SK-N-DZ (cell line): ENCODE results near the gene PRKN.
A peak's percentile ranks its signal among the peaks of the same experiment; 100 is the strongest.

Experiments used
- DNase-seq: peaks from one replicate; pipeline ENCODE4 v3.0.0-alpha.2; 2015; ENCODE audit warnings: low spot score

Gene PRKN

DNA sequence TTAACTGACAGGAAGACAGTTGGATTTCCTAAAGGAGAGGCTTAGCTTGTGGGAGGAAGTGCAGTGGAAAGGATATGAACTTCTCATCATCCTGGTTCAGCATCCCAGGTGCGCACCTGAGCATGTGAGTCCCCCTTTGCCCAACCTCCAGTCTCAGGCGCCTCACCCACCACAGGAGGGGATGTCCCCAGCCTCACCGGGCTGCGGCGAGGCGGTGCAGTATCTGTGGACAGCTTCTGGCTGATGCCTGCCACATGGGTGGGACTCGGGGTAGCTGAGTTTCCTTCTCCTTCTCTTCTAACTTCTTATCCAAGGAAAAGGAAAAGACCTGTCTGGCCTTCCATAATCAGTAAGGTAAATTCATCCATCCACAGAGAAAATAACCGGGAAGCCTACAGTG is 914.4 kb downstream of the PRKN start:
- no peak for DNase-seq

DNA sequence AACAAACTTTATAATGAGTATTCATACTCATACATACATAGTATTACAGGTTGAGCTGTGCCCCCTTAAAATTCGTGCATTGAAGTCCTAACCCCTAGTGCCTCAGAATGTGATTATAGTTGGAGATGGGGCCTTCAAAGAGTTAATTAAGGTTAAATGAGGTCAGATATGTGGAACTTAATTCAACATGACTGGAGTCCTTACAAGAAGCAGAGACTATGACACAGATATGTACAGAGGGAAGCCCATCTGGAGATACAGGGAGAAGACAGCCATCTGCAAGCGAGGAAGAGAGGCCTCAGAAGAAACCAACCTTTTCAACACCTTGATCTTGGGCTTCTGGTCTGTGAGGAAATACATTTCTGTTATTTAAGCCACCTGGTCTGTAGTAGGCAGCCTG is 917.6 kb downstream of the PRKN start:
- peak; percentile 91 for DNase-seq

DNA sequence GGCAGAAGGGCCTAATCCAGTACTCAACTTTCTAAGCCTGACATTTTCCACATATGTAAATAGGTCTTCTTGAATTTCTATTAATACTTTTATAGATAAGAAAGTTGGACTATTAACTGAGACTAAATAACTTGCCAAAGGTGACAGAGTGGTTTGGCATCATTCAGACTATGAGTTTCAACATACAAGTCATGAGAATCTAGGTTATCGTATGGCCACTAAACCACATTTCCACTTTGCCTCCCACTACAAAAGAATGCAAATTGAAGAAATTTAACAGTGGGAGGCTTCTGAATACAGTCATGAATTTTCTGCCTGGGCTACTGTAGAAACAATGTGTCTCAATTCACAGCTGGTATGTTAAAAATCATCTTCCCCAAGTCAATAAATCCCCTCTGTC is 922.7 kb downstream of the PRKN start:
- DNase-seq = no peak

DNA sequence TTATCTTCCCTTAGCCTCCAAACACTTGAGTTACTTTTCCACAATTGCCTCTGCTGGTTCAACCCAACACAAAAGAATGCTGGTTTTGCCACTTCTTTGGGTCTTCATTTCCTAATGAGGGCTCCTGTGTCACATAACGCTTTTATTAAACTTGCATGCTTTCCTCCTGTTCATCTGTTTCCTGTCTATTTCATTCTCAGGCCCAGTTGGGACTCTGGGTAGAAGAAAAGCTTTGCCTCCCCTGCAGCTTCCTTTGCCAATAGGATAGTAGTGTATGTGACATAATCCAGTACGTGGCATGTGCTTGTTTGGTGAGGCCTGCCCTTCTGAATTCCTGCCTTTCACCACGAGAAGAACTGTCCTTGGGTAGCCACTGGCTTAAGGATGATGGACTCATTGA is 924.4 kb downstream of the PRKN start:
- DNase-seq = no peak

DNA sequence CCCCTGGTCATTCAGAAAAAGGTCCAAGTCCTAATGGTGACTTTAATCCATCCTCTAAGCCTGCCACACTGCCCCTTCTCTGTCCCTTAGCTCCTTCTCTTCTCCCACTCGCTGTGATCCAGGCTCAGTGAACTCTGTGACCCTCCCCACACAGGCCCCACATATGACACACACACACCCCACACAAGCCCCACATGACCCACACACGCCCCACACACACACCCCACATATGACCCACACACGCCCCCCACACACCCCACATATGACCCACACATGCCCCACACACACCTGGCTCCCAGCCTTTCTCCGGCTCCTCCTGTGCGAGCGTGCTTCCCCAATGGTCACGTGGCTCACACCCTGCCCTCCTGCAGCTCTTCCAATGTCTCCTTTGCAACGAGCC is 925.3 kb downstream of the PRKN start:
- no peak for DNase-seq

DNA sequence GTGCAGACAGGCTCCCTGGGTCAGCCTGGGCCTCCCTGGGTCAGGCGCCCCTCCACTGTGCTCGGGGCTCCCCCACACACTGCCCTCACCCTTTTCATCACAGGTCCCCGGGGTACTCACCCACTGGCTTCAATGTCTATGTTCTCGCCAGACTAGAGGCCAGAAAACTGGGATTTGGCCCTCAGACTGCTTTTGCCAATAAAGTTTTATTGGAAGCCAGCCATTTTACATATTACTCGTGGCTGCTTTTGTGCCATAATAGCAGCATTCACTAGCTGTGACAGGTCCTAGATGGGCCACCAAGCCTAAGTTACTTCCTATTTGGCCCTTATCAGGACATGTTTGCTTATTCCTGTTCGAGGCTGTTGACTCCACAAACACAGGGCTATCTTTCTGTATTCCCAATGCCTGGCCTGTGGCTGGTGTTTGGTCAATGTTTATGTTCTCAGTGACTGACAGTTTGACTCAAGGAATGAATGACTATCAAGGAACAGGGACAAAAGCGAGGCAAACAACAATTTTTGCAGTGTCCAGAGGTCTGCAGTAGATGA is 928.6 kb downstream of the PRKN start:
- DNase-seq = no peak

DNA sequence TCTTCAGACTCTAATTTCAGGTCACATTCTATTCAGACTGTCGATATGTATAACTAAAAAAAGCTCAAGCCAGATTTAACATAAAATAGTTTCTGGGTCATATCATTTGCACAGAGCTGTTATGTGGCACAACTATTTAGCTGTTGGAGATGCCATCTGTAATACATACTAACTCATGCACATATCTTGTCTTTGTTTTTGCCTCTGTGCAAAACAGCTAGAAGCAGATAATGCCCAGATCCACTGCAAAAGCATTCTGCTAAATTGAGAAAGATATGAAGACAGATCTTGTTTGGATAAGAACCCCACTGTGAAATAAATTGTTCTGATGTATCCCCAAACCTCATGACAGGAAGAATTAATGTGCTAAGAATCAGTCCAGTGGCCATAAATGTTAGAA is 930.9 kb downstream of the PRKN start:
- no peak for DNase-seq

DNA sequence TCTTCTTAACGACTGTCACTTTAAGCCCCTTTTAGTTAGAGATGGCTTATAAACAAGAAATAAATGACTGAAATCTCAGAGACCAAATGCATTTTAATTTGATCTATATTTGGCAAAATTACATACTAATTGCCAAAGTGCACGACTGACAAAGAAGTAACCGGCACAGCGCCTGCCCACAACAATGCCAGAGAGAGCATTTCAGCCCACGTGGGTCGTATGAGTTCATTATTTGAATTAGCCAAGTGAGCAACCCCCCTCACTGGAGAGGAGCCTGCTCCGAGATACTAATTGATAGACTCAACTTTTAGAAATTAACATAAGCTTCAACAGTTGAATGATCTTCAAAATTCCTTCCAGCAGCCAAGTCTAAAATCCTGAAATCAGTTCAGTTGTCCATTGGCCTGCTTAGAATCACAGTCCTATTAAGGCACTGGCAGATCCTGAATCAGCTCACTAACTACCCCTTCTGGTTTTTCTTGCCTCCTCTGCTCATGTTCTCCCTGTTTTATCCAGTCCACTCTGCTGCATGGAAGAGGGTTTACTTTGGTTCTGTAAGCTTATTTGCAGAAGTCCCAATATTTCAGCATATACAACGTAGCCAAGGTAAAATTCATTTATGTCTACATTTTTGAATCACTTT is 934.6 kb downstream of the PRKN start:
- no peak for DNase-seq

DNA sequence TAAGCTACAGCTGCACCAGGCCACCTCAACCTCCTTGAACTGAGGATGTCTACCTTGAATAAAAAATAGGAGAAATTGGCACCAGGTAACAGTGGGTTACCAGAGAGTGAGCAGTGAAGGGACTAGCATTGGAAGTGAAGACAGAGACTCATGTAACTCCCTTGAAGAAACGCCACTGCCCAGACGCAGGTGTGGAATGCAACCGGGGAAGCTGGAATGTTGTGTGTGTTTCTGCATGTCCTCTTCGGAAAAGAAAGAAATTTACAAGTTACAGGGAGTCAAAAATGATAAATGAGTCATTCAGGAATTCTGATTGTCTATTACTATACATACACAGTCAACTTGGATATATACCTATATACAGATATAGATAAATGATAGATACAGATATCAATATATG is 939.0 kb downstream of the PRKN start:
- DNase-seq = no peak

DNA sequence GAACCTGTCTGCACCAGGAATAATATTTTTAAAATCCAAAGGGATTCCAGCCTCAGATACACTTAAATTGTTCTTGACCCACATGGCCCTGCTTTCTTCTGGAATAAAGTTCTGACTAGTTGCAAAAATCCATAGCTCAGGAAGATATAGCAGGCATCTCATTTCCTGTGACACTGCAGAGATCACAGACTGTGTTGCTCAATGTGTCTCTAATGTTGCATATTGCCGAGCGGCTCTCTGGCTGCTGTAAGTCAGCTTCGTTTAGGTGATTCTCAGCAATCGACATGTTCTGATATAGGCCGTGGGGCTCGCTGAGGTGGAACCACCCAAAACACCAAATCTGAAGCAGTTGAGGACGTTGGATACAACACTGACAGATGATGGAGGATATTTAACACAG is 955.4 kb downstream of the PRKN start:
- no peak for DNase-seq

DNA sequence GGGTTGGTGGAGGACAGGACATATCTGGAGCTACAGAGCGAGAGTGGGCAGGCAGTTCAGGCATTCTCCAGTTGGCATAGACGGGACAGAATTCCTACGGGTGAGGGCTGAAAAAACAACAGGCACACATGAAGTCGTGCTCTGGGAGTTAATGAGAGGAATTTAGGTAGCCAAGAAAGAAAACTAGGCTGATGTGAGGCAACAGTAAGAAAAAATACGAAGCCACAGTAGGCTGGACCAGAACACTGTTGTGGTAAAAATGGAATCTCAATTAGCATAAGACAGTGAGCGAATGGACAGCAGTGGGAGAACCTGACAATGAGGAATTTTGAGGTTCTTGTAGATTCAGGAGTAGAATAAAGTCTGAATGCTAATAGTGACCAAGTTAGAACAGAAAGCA is 965.6 kb downstream of the PRKN start:
- no peak for DNase-seq

DNA sequence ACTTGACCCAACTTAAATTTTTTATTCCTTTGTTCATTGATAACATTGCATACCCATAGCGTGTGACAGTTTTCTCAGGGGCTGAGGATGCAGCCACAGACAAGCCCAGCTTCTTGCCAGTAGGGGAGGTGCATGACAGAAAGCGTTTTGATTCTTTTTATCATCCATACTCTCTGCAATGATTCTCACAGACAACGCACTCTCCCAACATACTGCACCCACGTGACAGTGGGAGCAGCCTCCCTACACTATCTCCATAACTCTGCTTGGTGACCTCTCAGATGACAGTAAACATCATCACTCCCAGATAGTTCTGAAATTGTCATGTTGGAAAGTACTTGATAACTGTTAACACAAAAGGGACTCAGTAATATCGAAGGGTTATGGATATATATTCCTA is 972.5 kb downstream of the PRKN start:
- DNase-seq = peak; percentile 36

DNA sequence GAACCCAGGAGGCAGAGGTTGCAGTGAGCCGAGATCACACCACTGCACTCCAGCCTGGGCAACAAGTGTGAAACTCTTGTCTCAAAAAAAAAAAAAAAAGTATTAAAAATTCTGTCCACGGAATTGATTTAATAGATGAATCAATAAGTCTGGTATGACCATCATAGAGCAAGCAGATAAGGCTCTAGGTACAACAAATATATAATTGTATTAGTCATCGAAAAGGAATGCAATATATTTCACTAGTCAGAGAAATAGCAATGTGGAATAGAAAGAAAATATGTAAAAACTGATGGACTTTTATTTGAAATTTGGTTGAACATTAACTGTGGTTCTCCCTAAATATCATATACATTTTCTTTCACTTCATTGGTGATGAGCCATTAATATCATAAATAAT is 976.9 kb downstream of the PRKN start:
- no peak for DNase-seq

DNA sequence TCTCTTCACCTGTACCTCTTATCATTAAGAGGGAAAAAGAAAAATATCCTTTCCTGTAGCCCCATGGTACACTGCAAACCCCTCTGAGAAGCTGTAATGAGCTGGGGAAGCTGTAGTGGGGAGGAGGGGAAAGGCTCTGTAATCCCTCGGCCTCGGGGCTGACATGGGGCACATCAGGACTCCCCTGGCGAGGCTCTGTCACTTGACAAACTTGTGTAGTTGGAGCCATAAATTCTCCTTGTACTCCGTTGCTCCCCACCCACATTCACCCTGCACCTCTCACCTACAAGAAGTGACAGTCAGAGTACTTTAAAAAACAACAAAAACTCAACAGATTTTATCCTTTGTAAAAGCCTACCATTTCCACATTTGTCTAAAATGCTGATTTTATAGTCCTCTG is 978.0 kb downstream of the PRKN start:
- no peak for DNase-seq

DNA sequence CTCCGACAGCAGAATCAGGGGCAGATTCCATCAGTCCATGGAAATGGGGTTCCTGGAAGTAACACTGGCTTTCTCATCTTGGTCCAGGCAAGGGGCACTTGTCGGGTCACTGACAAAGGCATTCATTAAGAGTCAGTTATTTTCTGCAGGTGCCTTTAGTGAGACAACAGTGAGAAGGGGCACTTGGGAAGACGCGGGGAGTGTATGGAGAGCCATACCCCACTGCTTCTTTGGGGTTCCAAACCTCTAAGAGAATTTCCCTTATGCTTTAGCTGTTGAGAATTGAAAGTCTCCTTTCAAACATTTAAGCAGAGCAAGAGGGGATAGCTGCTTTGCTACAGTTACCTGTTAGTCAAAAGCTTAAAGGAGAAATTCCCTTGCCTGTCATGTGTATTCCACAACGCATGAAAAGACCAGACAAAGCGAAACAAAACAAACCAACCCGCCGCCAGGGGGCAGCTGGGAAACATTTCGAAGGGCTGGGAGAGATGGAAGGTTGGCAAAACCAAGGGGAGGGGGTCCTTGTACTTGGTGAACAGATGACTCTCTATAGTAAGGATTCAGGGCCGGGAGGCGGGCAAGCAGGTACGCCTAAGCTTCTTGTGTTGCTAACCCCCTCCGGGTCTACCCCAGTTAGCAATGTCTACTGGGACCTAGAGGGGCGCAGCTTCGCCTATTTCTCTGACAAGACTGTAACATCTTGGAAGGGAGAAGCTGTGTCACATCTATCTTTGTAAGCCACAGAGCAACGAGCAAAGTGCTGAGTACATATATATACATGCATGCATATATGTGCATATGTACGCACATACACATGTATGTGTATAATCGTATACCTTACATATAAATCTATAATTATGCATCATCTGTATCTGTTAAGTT is 978.8 kb downstream of the PRKN start:
- peak; percentile 78 for DNase-seq

DNA sequence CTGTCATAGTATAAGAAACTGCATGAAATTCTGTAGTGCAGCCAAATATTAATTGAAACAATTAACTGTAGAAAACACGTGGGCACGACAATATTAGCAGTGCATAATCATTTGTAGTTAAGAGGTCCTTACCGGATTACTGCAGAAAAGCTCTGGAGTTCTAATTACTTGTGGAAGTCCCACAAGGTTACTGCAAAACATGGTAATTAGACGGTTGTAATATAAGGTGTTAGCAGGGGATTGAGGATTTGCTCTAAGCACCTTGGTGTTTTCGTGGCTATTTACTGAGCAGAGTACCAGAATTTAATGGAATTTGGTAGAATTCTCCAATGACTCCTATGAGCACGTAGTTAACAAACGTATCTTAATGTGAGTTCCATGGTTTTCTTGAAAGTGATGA is 980.1 kb downstream of the PRKN start:
- no peak for DNase-seq

DNA sequence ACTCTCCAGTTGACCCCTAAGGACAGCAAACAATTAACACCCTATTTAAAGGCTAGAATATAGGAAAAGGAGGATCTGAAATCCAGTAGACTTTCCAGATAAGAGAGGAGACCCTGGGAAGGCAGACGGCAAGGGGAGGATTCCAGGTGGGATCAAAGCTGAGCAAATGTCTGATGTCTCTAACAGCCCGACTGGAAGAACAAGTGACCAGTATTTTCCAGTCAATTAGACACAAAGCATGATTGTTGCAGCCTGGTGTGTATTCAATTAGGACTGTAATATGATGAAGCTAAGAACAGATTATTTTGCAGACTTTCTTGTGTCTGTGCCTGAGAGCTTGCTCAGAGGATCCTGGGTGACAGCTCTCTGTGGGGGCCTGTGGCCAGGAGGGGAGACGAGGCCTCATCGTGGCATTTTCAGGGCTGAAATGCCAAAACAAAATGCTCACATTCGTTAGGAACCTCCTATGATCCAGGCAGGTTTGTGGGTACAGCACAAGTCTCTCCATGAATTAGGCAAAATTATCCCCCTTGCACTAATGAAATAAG is 981.9 kb downstream of the PRKN start:
- DNase-seq = peak; percentile 64

DNA sequence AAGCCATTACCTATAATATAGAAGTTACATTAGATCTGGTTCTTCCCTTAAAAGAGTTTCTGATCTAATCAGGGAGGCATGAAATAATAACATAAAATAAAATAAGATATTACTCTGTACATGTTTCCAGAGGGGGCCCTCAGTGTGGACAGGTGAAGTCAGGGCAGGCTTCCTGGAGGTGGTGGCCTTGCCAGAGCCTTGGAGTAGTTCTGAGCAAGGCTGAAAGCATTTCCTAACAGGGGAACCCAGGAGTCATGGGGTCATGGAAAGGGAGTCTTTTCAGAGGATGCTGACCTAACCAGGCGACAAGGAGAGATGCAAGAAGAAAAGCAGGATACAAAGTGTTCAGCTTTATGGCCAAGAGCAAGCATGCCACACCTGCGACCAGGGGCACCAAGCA is 982.4 kb downstream of the PRKN start:
- DNase-seq = no peak

DNA sequence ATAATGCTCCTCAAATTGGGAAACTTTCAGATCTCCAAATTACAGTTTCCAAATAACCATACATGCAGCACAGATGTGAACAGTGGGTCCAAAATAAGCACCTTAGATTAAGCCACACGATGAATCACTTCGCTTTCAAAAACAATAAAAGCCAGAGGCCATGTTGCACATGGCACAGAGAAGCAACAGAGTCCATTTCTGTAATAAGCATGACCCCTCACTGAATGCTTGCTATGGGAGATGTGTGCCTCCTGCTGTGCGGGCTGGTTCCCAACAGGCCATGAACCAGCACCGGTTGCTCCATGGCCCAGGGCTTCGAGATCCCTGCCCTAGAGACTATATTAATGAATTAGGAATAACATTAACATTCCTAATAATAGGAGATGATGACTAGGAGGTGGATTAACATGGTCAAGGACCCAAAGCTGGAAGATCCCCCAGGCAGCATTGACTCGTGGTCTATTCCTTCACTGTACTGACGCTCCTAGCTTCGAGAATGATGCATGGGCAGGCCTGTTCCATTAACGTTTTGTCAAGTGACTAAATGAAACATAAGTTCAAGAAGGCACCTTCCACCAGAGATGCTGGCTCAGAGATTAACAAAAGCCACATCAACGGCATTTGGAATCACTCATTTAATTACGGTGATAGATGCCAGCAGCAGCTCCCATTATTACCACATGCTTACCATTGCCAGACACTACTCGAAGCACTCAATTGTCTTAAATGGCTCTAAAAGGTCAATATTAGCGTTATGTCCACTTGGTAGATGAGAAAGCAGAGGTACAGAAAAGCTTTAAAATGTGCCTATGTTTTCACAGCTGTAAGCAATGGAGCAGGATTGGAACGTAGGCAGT is 983.1 kb downstream of the PRKN start:
- peak; percentile 89 for DNase-seq

DNA sequence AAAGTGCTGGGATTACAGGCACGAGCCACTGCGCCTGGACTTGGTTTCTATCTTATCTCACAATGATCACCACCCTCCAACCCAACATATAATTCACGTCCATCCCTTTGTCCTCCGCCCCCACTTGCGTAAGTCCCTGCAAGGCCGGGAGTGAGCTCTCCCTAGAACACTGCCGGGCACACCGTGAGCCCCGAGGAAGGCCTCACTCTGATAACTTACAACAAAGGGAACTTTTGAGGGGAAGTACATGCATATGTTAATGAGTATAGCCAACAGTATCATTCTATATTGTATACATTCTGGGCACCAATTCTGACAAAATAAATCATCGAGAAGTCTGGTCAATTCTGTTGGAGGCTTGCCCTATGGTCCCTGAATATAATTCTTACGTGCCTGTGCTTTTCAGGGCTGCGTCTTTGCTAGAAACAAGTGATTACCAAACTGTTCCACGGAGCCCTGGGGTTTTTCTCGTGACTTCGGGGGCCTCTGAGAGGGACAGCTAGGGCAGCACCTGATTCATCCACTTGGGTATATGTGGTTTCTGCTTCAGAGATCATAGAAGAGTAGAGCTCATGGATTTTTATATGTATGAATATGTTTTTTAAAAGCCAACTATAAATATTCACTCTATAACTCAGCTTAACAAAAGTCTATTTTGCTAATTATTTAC is 983.9 kb downstream of the PRKN start:
- DNase-seq = no peak

DNA sequence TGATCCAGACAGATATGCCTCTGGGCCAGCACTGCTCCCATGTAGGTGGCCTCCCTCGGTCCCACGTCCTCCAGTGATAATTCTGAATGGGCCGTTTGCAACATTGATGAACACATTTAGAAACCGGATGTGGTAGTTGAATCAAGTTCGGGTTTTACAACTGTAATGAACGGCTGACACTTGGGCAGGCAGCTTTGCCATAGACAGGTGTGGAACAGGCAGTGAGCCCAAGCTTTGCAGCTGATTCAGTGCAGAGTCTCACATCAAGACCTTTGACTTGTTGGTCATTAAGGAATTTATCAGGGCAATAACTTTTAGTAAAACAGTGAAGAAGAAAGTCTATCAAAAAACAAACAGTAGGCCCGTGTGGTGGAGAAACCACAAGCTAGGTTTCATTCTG is 987.1 kb downstream of the PRKN start:
- DNase-seq = no peak
